DMS53 treated with DMSO at 0.1 percent for 48 hours (cell line): ENCODE results near the gene ZYX.

Experiments used
- DNase-seq: peaks from one replicate; lab custom pipeline; 2025; ENCODE audit not compliant: unreplicated experiment; lab: John Stamatoyannopoulos, UW

ZYX gene

GRCh38 chr7:143362131-143363015 lies 18.8 kb upstream of the ZYX start, which contains the start of gene FAM131B:
Gene FAM131B (minus strand): TSS chr7:143362713. CDS start chr7:143362603, 110 bp downstream.
- no peak for DNase-seq

- no peak for DNase-seq
These were observed 17.9 kb upstream of the ZYX start for GRCh38 chr7:143363016-143363937.

GRCh38 chr7:143367972-143368371 lies 13.2 kb upstream of the ZYX start:
- peak; percentile 51 for DNase-seq

- DNase-seq, result no peak
These were observed 12.8 kb upstream of the ZYX start for GRCh38 chr7:143368387-143368786.

- no peak for DNase-seq
These were observed 11.2 kb upstream of the ZYX start for GRCh38 chr7:143369678-143370651.

GRCh38 chr7:143372070-143372469 lies 9.1 kb upstream of the ZYX start:
- DNase-seq, result peak; percentile 13

GRCh38 chr7:143373255-143373794 lies 7.8 kb upstream of the ZYX start:
- no peak for DNase-seq

GRCh38 chr7:143374561-143374960 lies 6.6 kb upstream of the ZYX start:
- no peak for DNase-seq

GRCh38 chr7:143375298-143376034 lies 5.7 kb upstream of the ZYX start:
- DNase-seq, result no peak

- no peak for DNase-seq
These were observed 4.7 kb upstream of the ZYX start for GRCh38 chr7:143376396-143376795.

- DNase-seq, result no peak
These were observed 1.4 kb upstream of the ZYX start for GRCh38 chr7:143379611-143380259.

- DNase-seq, result peak; percentile 79
These were observed 892 bp upstream of the ZYX start for GRCh38 chr7:143380260-143380645.

- DNase-seq, result no peak
These were observed 431 bp downstream of the ZYX start for GRCh38 chr7:143381427-143382125.

- no peak for DNase-seq
These were observed 1.1 kb downstream of the ZYX start for GRCh38 chr7:143382126-143382790.

- no peak for DNase-seq
These were observed 1.9 kb downstream of the ZYX start for GRCh38 chr7:143382791-143383641.

- DNase-seq, result no peak
These were observed 2.5 kb downstream of the ZYX start for GRCh38 chr7:143383642-143383957.

- DNase-seq, result no peak
These were observed 3.0 kb downstream of the ZYX start for GRCh38 chr7:143384148-143384547.
